WERI-Rb-1 (cell line): ENCODE measurements around the gene NCF4.

Source experiments
- DNase-seq: peaks from one replicate; pipeline ENCODE4 v3.0.0-alpha.2; 2020
- H3K27ac ChIP-seq: fragments of 250-450 bp; sonication (Bioruptor Pico); 2 replicates; pipeline ENCODE4 v1.5.1; 2020; ENCODE audit warnings: mild to moderate bottlenecking, moderate library complexity
- H3K27me3 ChIP-seq: fragments of 250-450 bp; sonication (Bioruptor Pico); 2 replicates; pipeline ENCODE4 v1.5.1; 2021; ENCODE audit warnings: mild to moderate bottlenecking, low read depth, moderate library complexity; ENCODE audit not compliant: insufficient read depth, severe bottlenecking
- H3K36me3 ChIP-seq: fragments of 250-450 bp; sonication (Bioruptor Pico); 2 replicates; pipeline ENCODE4 v1.5.1; 2020; ENCODE audit warnings: mild to moderate bottlenecking, moderate library complexity
- H3K4me3 ChIP-seq: 2 replicates; pipeline ENCODE4 v1.5.1; 2011; ENCODE audit warnings: low read depth, mild to moderate bottlenecking, control low read depth, low read length
- H3K9me3 ChIP-seq: fragments of 250-450 bp; sonication (Bioruptor Pico); 2 replicates; pipeline ENCODE4 v1.5.1; 2021; ENCODE audit warnings: mild to moderate bottlenecking, moderate library complexity; ENCODE audit not compliant: severe bottlenecking
- CTCF ChIP-seq: IDR thresholded peaks from 2 replicates; pipeline ENCODE4 v1.5.1; 2011; ENCODE audit warnings: low read depth, mild to moderate bottlenecking, control low read depth, inconsistent platforms, low read length

The NCF4 gene

GRCh38 chr22:36926309-36926708 lies 65.5 kb downstream of the NCF4 start:
- Histone ChIP-seq H3K36me3 (no peaks in the 10 kb centered on the region), H3K9me3 (no peaks in the 10 kb centered on the region), H3K27ac (no peak overlapping the region), H3K4me3 (no peak overlapping the region), H3K27me3 (peaks cover 86% of the 10 kb centered on the region)
- TF ChIP-seq CTCF = no peak
- DNase-seq = no peak

GRCh38 chr22:36926721-36927435 lies 66.1 kb downstream of the NCF4 start:
- Histone ChIP-seq H3K9me3 (no peaks in the 10 kb centered on the region), H3K27ac (no peak overlapping the region), H3K27me3 (peaks cover 92% of the 10 kb centered on the region), H3K4me3 (no peak overlapping the region), H3K36me3 (no peaks in the 10 kb centered on the region)
- no peak for DNase-seq
- no peak for TF ChIP-seq CTCF
